Right lobe of liver (tissue), 6 donors: Measurements from ENCODE around the gene KRTAP12-1. TPM values are rescaled to one million over a fixed set of nuclear protein-coding genes. Genes with fewer than 3 reads are reported as not detected.

Source experiments
- ATAC-seq, 4 donors: fragments of 200-7000 bp; cut with Tn5 transposase; one replicate each; pipeline ENCODE4 v1.9.1; 2020; ENCODE audit warnings: mild to moderate bottlenecking in 4 of 4, moderate library complexity in 4 of 4
- DNase-seq, 3 donors: peaks; one replicate each; pipeline ENCODE4 v3.0.0-alpha.2; 2020
- H3K27ac ChIP-seq, 3 donors: fragments of 200-600 bp; one replicate each; pipeline ENCODE4 v1.8.0; 2022
- H3K27me3 ChIP-seq, 2 donors: fragments of 200-600 bp; one replicate each; pipeline ENCODE4 v1.8.0; 2022
- H3K36me3 ChIP-seq, 4 donors: fragments of 200-600 bp; sonication (generic) in 1 of 4; one replicate each; pipeline versions ENCODE4 v1.5.1 to v1.8.0; 2017 to 2022; ENCODE audit warnings: control low read depth in 1 of 4
- H3K4me1 ChIP-seq, 4 donors: fragments of 200-600 bp; sonication (generic) in 1 of 4; one replicate each; pipeline versions ENCODE4 v1.5.1 to v1.8.0; 2017 to 2022; ENCODE audit warnings: control low read depth in 1 of 4
- H3K4me3 ChIP-seq, 3 donors: fragments of 200-600 bp; one replicate each; pipeline ENCODE4 v1.8.0; 2022
- H3K9me3 ChIP-seq, 4 donors: fragments of 200-600 bp; sonication (generic) in 1 of 4; one replicate each; pipeline versions ENCODE4 v1.5.1 to v1.8.0; 2017 to 2022; ENCODE audit warnings: control low read depth in 1 of 4
- CTCF ChIP-seq, 4 donors: fragments of 200-600 bp in 3 of 4; fragments of 450-650 bp in 1 of 4; IDR thresholded peaks; one replicate each; pipeline versions ENCODE4 v1.5.1 to v1.8.0; 2016 to 2022; ENCODE audit warnings: antibody characterized with exemption in 4 of 4, mild to moderate bottlenecking in 2 of 4
- POLR2A ChIP-seq: fragments of 450-650 bp; IDR thresholded peaks from one replicate; pipeline ENCODE4 v1.6.1; 2017; ENCODE audit warnings: antibody characterized with exemption, mild to moderate bottlenecking
- WGBS: methylation state at CpG from one replicate; pipeline ENCODE4 v1.1.6; 2018; ENCODE audit warnings: low coverage, low lambda C conversion rate; ENCODE audit not compliant: insufficient coverage; ENCODE audit errors: missing lambda C conversion rate; 5-methylcytosine and 5-hydroxymethylcytosine counted together
- intact Hi-C, 2 donors: fragments of 100-400 bp; cut with DNase I; formaldehyde crosslinking; loops; one replicate each; pipeline versions ENCODE4 v1.11.2 to v1.14.1; 2022
- total RNA-seq, 6 experiments: library from RNA; depleted of rRNA in 2 of 6; stranded (reverse); fragments of >200 nt in 2 of 6; fragmentation: NEBNext Ultra II Directional in 3 of 6; extraction: Animal tissue kit (Norgen Biotek cat#: 25700) in 3 of 6; gene quantifications; one replicate each; pipeline versions ENCODE4 v1.1.0 to v1.2.4, GENCODE V29; 2016 to 2023
- donor health status: DM: no; HTN: yes; CAD: no.
- donor health status: DM: no; HTN: no; CAD: no.
- donor health status: DM: no; HTN: no; CAD: no.
- donor health status: DM: no; HTN: yes; CAD: no.
- donor health status: DM: no; HTN: yes; CAD: no.

The KRTAP12-1 gene
- total RNA-seq, 6 experiments from 2014 or later = not detected

- Histone ChIP-seq H3K4me3 (no peak overlapping the region), H3K27me3 (no peaks in the 10 kb centered on the region), H3K4me1 (no peaks in the 10 kb centered on the region), H3K36me3 (no peaks in the 10 kb centered on the region), H3K9me3 (no peaks in the 10 kb centered on the region), H3K27ac (no peak overlapping the region)
- intact Hi-C loops = no loop called here
- 77% methylated on average over 6 of the region's 6 CpGs for WGBS
- TF ChIP-seq POLR2A (no peak), CTCF (IDR thresholded peaks at IDR 0.05) (no peak)
- DNase-seq = no peak
- no peak for ATAC-seq
These were observed 2.5 kb upstream of the KRTAP12-1 start for GRCh38 chr21:44684483-44684882.

GRCh38 chr21:44684077-44684476, 2.1 kb upstream of the KRTAP12-1 start:
- ATAC-seq (no peak), DNase-seq (no peak)
- Histone ChIP-seq H3K9me3 (no peaks in the 10 kb centered on the region), H3K27ac (no peak overlapping the region), H3K4me1 (no peaks in the 10 kb centered on the region), H3K27me3 (no peaks in the 10 kb centered on the region), H3K36me3 (no peaks in the 10 kb centered on the region), H3K4me3 (no peak overlapping the region)
- WGBS = 47% methylated on average over 3 of the region's 7 CpGs
- TF ChIP-seq CTCF (IDR thresholded peaks at IDR 0.05) (no peak), POLR2A (no peak)
- intact Hi-C loops = no loop called here

- no peaks in the 10 kb centered on the region for H3K36me3 ChIP-seq
- no peaks in the 10 kb centered on the region for H3K4me1 ChIP-seq
- no peak for TF ChIP-seq POLR2A
- no peak for TF ChIP-seq CTCF (IDR thresholded peaks at IDR 0.05)
- no peak overlapping the region for H3K27ac ChIP-seq
- no peak for DNase-seq
- no peak overlapping the region for H3K4me3 ChIP-seq
- WGBS = 35% methylated on average over 5 of the region's 15 CpGs
- H3K27me3 ChIP-seq = no peaks in the 10 kb centered on the region
- H3K9me3 ChIP-seq = no peaks in the 10 kb centered on the region
- intact Hi-C loops = no loop called here
- ATAC-seq = no peak
These were observed 703 bp upstream of the KRTAP12-1 start for GRCh38 chr21:44682580-44683151.

GRCh38 chr21:44681152-44681551, 811 bp downstream of the KRTAP12-1 start:
- no peaks in the 10 kb centered on the region for H3K36me3 ChIP-seq
- H3K4me3 ChIP-seq = no peak overlapping the region
- intact Hi-C loops = no loop called here
- WGBS = 73% methylated on average over 4 of the region's 11 CpGs
- H3K9me3 ChIP-seq = no peaks in the 10 kb centered on the region
- no peak overlapping the region for H3K27ac ChIP-seq
- no peak for TF ChIP-seq CTCF (IDR thresholded peaks at IDR 0.05)
- H3K27me3 ChIP-seq = no peaks in the 10 kb centered on the region
- ATAC-seq (no peak), DNase-seq (no peak)
- H3K4me1 ChIP-seq = no peaks in the 10 kb centered on the region

- ATAC-seq (no peak), DNase-seq (no peak)
- H3K27me3 ChIP-seq = no peaks in the 10 kb centered on the region
- intact Hi-C loops = no loop called here
- 91% methylated on average over 3 of the region's 13 CpGs for WGBS
- H3K9me3 ChIP-seq = peaks cover 0 to 4% (median 0%) of the 10 kb centered on the region in 4 donors
- no peak for TF ChIP-seq CTCF (IDR thresholded peaks at IDR 0.05)
- TF ChIP-seq POLR2A = no peak
- H3K27ac ChIP-seq = no peak overlapping the region
- no peaks in the 10 kb centered on the region for H3K36me3 ChIP-seq
- no peaks in the 10 kb centered on the region for H3K4me1 ChIP-seq
- no peak overlapping the region for H3K4me3 ChIP-seq
These were observed 4.1 kb downstream of the KRTAP12-1 start for GRCh38 chr21:44677881-44678280.
